ENCODE measurements around the gene C16orf90.

C16orf90 gene

GRCh38 chr16:3457434-3458252 is 37.6 kb downstream of the C16orf90 start:
- Mint-ChIP-seq H3K27ac (peak overlapping the region; percentile 95 to 97 (median 97)), H3K4me3 (peak overlapping the region; percentile 82 to 90 (median 87)), H3K4me1 (peaks cover 55% of the 10 kb centered on the region), H3K9me3 (no peaks in the 10 kb centered on the region), H3K27me3 (ENCODE audit: low read depth) (no peaks in the 10 kb centered on the region), H3K36me3 (ENCODE audit: low read depth) (no peaks in the 10 kb centered on the region)
- TF ChIP-seq, protein P1, sequence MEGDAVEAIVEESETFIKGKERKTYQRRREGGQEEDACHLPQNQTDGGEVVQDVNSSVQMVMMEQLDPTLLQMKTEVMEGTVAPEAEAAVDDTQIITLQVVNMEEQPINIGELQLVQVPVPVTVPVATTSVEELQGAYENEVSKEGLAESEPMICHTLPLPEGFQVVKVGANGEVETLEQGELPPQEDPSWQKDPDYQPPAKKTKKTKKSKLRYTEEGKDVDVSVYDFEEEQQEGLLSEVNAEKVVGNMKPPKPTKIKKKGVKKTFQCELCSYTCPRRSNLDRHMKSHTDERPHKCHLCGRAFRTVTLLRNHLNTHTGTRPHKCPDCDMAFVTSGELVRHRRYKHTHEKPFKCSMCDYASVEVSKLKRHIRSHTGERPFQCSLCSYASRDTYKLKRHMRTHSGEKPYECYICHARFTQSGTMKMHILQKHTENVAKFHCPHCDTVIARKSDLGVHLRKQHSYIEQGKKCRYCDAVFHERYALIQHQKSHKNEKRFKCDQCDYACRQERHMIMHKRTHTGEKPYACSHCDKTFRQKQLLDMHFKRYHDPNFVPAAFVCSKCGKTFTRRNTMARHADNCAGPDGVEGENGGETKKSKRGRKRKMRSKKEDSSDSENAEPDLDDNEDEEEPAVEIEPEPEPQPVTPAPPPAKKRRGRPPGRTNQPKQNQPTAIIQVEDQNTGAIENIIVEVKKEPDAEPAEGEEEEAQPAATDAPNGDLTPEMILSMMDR (IDR thresholded peaks at IDR 0.05; ENCODE audit: unreplicated experiment in 3 of 3): peak; percentile 47 to 58 (median 49)

- peak overlapping the region; percentile 8 to 29 (median 26) for H3K27ac Mint-ChIP-seq
- peak overlapping the region; percentile 43 to 70 (median 56) for H3K4me3 Mint-ChIP-seq
- TF ChIP-seq, protein P1 (IDR thresholded peaks at IDR 0.05; ENCODE audit: unreplicated experiment in 3 of 3): no peak
- no peaks in the 10 kb centered on the region for H3K9me3 Mint-ChIP-seq
- H3K36me3 Mint-ChIP-seq (ENCODE audit: low read depth): peaks cover 11% of the 10 kb centered on the region
- no peaks in the 10 kb centered on the region for H3K27me3 Mint-ChIP-seq (ENCODE audit: low read depth)
- H3K4me1 Mint-ChIP-seq: peaks cover 27% of the 10 kb centered on the region
Observed at GRCh38 chr16:3454631-3455147, 40.6 kb downstream of the C16orf90 start.

- Mint-ChIP-seq H3K36me3 (ENCODE audit: low read depth) (peaks cover 16% of the 10 kb centered on the region), H3K9me3 (no peaks in the 10 kb centered on the region), H3K27me3 (ENCODE audit: low read depth) (no peaks in the 10 kb centered on the region), H3K4me3 (peak overlapping the region; percentile 43 to 70 (median 56)), H3K4me1 (peaks cover 21% of the 10 kb centered on the region), H3K27ac (peak overlapping the region; percentile 8 to 29 (median 26))
- TF ChIP-seq, protein P1 (IDR thresholded peaks at IDR 0.05; ENCODE audit: unreplicated experiment in 3 of 3): no peak
Observed at GRCh38 chr16:3454093-3454492, 41.2 kb downstream of the C16orf90 start.

DNA sequence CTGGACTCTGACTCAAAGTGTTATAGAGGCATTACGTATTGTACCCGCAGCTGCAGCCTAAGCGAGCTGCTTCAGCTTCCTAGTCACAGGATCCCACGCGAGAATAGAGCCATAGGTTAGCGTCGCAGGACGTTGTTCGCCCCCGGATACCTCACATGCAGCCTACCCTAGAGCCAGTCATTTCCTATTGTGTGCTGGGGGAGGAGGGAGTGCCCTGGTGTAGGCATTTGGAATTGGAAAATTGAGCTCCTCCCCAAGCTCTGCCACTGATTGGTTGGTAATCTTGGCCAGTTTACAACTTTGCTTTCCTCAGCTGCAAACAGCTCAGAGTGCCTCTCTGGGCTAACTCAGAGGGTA is 51.3 kb downstream of the C16orf90 start:
- TF ChIP-seq, protein P1 (IDR thresholded peaks at IDR 0.05; ENCODE audit: unreplicated experiment in 3 of 3): no peak
- Mint-ChIP-seq H3K36me3 (ENCODE audit: low read depth) (peaks cover 65% of the 10 kb centered on the region), H3K4me3 (peak overlapping the region; percentile 93 to 98 (median 95)), H3K27me3 (ENCODE audit: low read depth) (no peaks in the 10 kb centered on the region), H3K9me3 (peaks cover 26% of the 10 kb centered on the region), H3K27ac (peak overlapping the region; percentile 85 to 96 (median 94)), H3K4me1 (peaks cover 12% of the 10 kb centered on the region)
